ENCODE data around the gene MANSC4.

The MANSC4 gene

GRCh38 chr12:27787559-27787958, 7.5 kb upstream of the MANSC4 start:
- Histone ChIP-seq H3K4me3 (ENCODE audit: low read depth, low read length) (no peak overlapping the region), H3K36me3 (peaks cover 27% of the 10 kb centered on the region), H3K27ac (no peak overlapping the region), H3K27me3 (ENCODE audit: insufficient read depth, low read depth, severe bottlenecking) (no peaks in the 10 kb centered on the region), H3K9me3 (ENCODE audit: severe bottlenecking) (no peaks in the 10 kb centered on the region)
- no peak for DNase-seq
- TF ChIP-seq CTCF (IDR thresholded peaks at IDR 0.05; ENCODE audit: low read depth, low read length) = no peak

GRCh38 chr12:27785882-27786570, 6.0 kb upstream of the MANSC4 start:
- no peak for TF ChIP-seq CTCF (IDR thresholded peaks at IDR 0.05; ENCODE audit: low read depth, low read length)
- H3K27me3 ChIP-seq (ENCODE audit: insufficient read depth, low read depth, severe bottlenecking) = no peaks in the 10 kb centered on the region
- no peak for DNase-seq
- no peak overlapping the region for H3K27ac ChIP-seq
- no peaks in the 10 kb centered on the region for H3K9me3 ChIP-seq (ENCODE audit: severe bottlenecking)
- peaks cover 23% of the 10 kb centered on the region for H3K36me3 ChIP-seq
- H3K4me3 ChIP-seq (ENCODE audit: low read depth, low read length) = no peak overlapping the region

- H3K27me3 ChIP-seq (ENCODE audit: insufficient read depth, low read depth, severe bottlenecking) = no peaks in the 10 kb centered on the region
- no peak for TF ChIP-seq CTCF (IDR thresholded peaks at IDR 0.05; ENCODE audit: low read depth, low read length)
Measured at GRCh38 chr12:27782481-27782880, 2.4 kb upstream of the MANSC4 start.

GRCh38 chr12:27781680-27782079, 1.6 kb upstream of the MANSC4 start:
- Histone ChIP-seq H3K27me3 (ENCODE audit: insufficient read depth, low read depth, severe bottlenecking) (no peaks in the 10 kb centered on the region), H3K27ac (no peak overlapping the region), H3K4me3 (ENCODE audit: low read depth, low read length) (no peak overlapping the region), H3K36me3 (peaks cover 18% of the 10 kb centered on the region), H3K9me3 (ENCODE audit: severe bottlenecking) (no peaks in the 10 kb centered on the region)
- DNase-seq = no peak
- TF ChIP-seq CTCF (IDR thresholded peaks at IDR 0.05; ENCODE audit: low read depth, low read length) = no peak

More at GRCh38 chr12:27782481-27782880, 2.4 kb upstream of the MANSC4 start:
- Histone ChIP-seq H3K27ac (no peak overlapping the region), H3K9me3 (ENCODE audit: severe bottlenecking) (no peaks in the 10 kb centered on the region), H3K36me3 (peaks cover 18% of the 10 kb centered on the region), H3K4me3 (ENCODE audit: low read depth, low read length) (no peak overlapping the region)
- DNase-seq = no peak

- TF ChIP-seq CTCF (IDR thresholded peaks at IDR 0.05; ENCODE audit: low read depth, low read length) = peak; percentile 13; the same call in 1 of the 2 replicates
- peak overlapping the region; percentile 91 for H3K27ac ChIP-seq
- DNase-seq = peak; percentile 47
Measured at GRCh38 chr12:27780612-27781408, 774 bp upstream of the MANSC4 start.

More at GRCh38 chr12:27780612-27781408, 774 bp upstream of the MANSC4 start:
- Histone ChIP-seq H3K4me3 (ENCODE audit: low read depth, low read length) (peak overlapping the region; percentile 54), H3K9me3 (ENCODE audit: severe bottlenecking) (no peaks in the 10 kb centered on the region), H3K27me3 (ENCODE audit: insufficient read depth, low read depth, severe bottlenecking) (no peaks in the 10 kb centered on the region), H3K36me3 (peaks cover 18% of the 10 kb centered on the region)

Measured in WERI-Rb-1 (cell line).